Esophagus squamous epithelium (tissue), 5 donors: Measurements from ENCODE around the gene C1QL1. TPM values are rescaled to one million over a fixed set of nuclear protein-coding genes. Genes with fewer than 3 reads are reported as not detected.

ENCODE experiments used
- DNase-seq: peaks from one replicate; lab custom pipeline; 2025; lab: John Stamatoyannopoulos, UW
- H3K27ac ChIP-seq, 4 donors: fragments of 200-600 bp; sonication (generic); one replicate each; pipeline ENCODE4 v1.5.1; 2016 to 2019; ENCODE audit warnings: mild to moderate bottlenecking in 1 of 4
- H3K27me3 ChIP-seq, 4 donors: fragments of 200-600 bp; sonication (generic); 1 replicate in 3 of 4; 2 replicates in 1 of 4; pipeline versions ENCODE4 v1.5.1 to v1.6.0; 2017 to 2021; ENCODE audit warnings: antibody characterized with exemption in 1 of 4
- H3K36me3 ChIP-seq, 3 donors: fragments of 200-600 bp; sonication (generic); one replicate each; pipeline ENCODE4 v1.5.1; 2016 to 2019
- H3K4me1 ChIP-seq, 3 donors: fragments of 200-600 bp; sonication (generic); one replicate each; pipeline ENCODE4 v1.5.1; 2017 to 2019
- H3K4me3 ChIP-seq, 4 donors: fragments of 200-600 bp; sonication (generic); 1 replicate in 3 of 4; 2 replicates in 1 of 4; pipeline ENCODE4 v1.5.1; 2016 to 2019; ENCODE audit warnings: mild to moderate bottlenecking in 2 of 4, moderate library complexity in 1 of 4
- H3K9me3 ChIP-seq, 3 donors: fragments of 200-600 bp; sonication (generic); one replicate each; pipeline ENCODE4 v1.5.1; 2016 to 2019
- CTCF ChIP-seq, 6 experiments: fragments of 450-650 bp in 4 of 6; fragments of 200-600 bp in 2 of 6; sonication (generic) in 2 of 6; IDR thresholded peaks; one replicate each; pipeline ENCODE4 v1.5.1; 2016 to 2019; ENCODE audit warnings: antibody characterized with exemption in 6 of 6, mild to moderate bottlenecking in 4 of 6, moderate library complexity in 4 of 6
- POLR2A ChIP-seq, 4 donors: fragments of 450-650 bp; IDR thresholded peaks; one replicate each; pipeline ENCODE4 v1.6.1; 2017; ENCODE audit warnings: antibody characterized with exemption in 4 of 4, mild to moderate bottlenecking in 4 of 4, moderate library complexity in 3 of 4
- WGBS, 2 donors: methylation state at CpG; one replicate each; pipeline ENCODE4 v1.1.5; 2018; 5-methylcytosine and 5-hydroxymethylcytosine counted together
- intact Hi-C: fragments of 100-400 bp; cut with DNase I; formaldehyde crosslinking; loops from one replicate; pipeline ENCODE4 v1.15.0; 2022
- total RNA-seq, 4 donors: library from RNA; depleted of rRNA; stranded (reverse); fragments of >200 nt; gene quantifications; one replicate each; pipeline ENCODE4 v1.1.0, GENCODE V29; 2016
- donor health status: DM: yes; HTN: yes; CAD: no.

The C1QL1 gene
- total RNA-seq, 4 donors from 2014 or later = 0.35 to 2.3 (median 0.70) TPM; not detected in 1

DNA sequence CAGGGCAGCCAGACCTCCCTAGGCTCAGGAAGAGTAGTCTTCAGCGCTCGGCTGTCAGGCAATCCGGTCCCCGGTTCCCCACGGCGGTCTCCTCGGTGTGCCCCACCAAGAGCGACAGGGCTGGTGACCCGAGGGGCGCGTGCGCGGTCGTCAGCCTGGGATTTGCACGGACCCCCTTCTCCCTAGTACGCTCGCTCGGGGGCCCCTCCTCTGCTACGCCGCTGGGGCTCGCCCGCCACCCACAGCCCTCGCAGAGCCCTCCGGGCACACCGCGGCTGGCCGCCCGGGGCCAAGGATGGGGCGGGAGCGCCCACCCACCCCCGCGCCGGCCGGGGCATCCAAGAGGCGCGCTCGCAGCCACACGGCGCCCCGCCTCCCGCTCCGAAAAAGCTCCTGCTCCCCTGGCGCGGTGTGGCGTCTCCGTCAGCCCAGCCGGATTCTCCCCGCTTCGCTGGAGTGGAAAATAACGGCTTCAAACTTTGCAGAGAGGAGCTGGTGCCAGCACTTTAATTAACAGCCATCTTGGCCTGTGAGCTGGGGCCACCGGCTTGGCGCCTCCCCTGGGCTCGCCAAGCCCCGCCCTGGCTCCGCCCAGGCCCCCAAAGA lies 2.1 kb upstream of the C1QL1 start:
- no peak for DNase-seq
- H3K27me3 ChIP-seq = peaks cover 10 to 63% (median 19%) of the 10 kb centered on the region in 4 donors
- no peaks in the 10 kb centered on the region for H3K9me3 ChIP-seq
- WGBS, 2 donors = 4% methylated on average over 6 of the region's 55 CpGs; no CpG with 5 or more reads in 1 of the 2 donors
- H3K4me1 ChIP-seq = peaks cover 15 to 49% (median 31%) of the 10 kb centered on the region in 3 donors
- no peaks in the 10 kb centered on the region for H3K36me3 ChIP-seq
- intact Hi-C loops = no loop called here
- H3K4me3 ChIP-seq = peak overlapping the region; percentile 28 to 67 (median 40)
- H3K27ac ChIP-seq = peak overlapping the region; percentile 44 to 79 (median 60)
- TF ChIP-seq CTCF (IDR thresholded peaks at IDR 0.05) (no peak), POLR2A (IDR thresholded peaks at IDR 0.05) (no peak)

GRCh38 chr17:44969144-44969780 lies 1.2 kb upstream of the C1QL1 start:
- no peak for DNase-seq
- Histone ChIP-seq H3K9me3 (no peaks in the 10 kb centered on the region), H3K27me3 (peaks cover 10 to 70% (median 19%) of the 10 kb centered on the region in 4 donors), H3K4me3 (peak overlapping the region in 3 of 4 donors; percentile 43 to 67 (median 48)), H3K36me3 (no peaks in the 10 kb centered on the region), H3K4me1 (peaks cover 15 to 49% (median 31%) of the 10 kb centered on the region in 3 donors), H3K27ac (peak overlapping the region in 2 of 4 donors; percentile 1 to 79)
- WGBS, 2 donors = 42 to 64% methylated on average over 14 to 19 of the region's 19 CpGs
- TF ChIP-seq CTCF (IDR thresholded peaks at IDR 0.05) = no peak
- TF ChIP-seq POLR2A (IDR thresholded peaks at IDR 0.05) = no peak
- intact Hi-C loops = no loop called here

- Histone ChIP-seq H3K9me3 (no peaks in the 10 kb centered on the region), H3K4me1 (peaks cover 15 to 49% (median 31%) of the 10 kb centered on the region in 3 donors), H3K27ac (no peak overlapping the region), H3K36me3 (no peaks in the 10 kb centered on the region), H3K27me3 (peaks cover 10 to 83% (median 19%) of the 10 kb centered on the region in 4 donors), H3K4me3 (peak overlapping the region in 3 of 4 donors; percentile 43 to 67 (median 48))
- intact Hi-C loops = no loop called here
- no peak for TF ChIP-seq POLR2A (IDR thresholded peaks at IDR 0.05)
- no CpG with 5 or more reads among the region's 47 CpGs for WGBS, 2 donors
- DNase-seq = no peak
These were observed 237 bp downstream of the C1QL1 start for GRCh38 chr17:44967907-44968224.

DNA sequence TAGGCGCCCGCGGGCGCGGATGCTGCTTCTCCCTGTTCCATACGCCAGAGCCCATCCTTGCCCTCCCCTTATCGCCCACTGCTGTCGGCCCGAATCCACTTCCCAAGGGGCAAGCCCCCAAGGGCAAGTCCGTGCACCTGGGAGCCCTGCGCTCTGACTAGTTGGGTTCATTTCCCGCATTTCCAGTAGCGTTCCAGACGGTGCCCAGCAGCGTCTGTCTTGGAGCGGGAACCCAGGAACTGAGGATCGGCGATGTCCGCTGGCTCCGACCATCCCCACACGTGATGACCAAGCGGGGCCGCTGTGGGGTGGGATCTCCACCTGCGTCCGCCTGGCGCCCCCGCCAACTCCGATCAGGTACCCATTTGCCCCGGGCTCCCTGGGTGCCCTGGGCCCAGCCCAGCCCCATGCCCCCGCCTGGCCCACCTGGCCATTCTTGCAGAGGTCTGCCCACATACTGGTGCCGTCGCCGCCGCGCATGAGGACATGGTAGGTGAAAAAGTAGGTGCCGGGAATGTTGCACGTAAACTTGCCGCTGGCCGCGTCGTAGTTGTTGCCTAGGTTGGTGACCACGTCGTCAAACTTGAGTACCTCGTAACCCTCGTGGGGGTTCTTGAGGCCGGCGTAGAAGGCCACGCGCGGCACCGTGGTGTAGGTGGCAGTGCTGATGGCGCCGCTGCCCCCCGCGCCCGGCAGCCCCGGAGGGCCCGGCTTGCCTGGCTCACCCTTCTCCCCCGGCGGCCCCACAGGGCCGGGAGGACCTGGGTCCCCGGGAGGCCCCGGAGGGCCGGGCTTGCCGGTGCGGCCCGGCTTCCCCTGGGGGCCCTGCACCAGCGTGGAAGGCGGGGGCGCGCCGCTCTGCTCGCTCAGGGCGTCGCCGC lies 837 bp downstream of the C1QL1 start:
- H3K4me3 ChIP-seq = peak overlapping the region in 3 of 4 donors; percentile 43 to 67 (median 48)
- H3K27ac ChIP-seq = no peak overlapping the region
- H3K27me3 ChIP-seq = peaks cover 10 to 89% (median 19%) of the 10 kb centered on the region in 4 donors
- 3% methylated on average over 12 of the region's 76 CpGs; no CpG with 5 or more reads in 1 of the 2 donors for WGBS, 2 donors
- H3K9me3 ChIP-seq = no peaks in the 10 kb centered on the region
- DNase-seq = no peak
- H3K4me1 ChIP-seq = peaks cover 15 to 49% (median 31%) of the 10 kb centered on the region in 3 donors
- intact Hi-C loops = no loop called here
- TF ChIP-seq POLR2A (IDR thresholded peaks at IDR 0.05) (no peak), CTCF (IDR thresholded peaks at IDR 0.05) (no peak)
- no peaks in the 10 kb centered on the region for H3K36me3 ChIP-seq

DNA sequence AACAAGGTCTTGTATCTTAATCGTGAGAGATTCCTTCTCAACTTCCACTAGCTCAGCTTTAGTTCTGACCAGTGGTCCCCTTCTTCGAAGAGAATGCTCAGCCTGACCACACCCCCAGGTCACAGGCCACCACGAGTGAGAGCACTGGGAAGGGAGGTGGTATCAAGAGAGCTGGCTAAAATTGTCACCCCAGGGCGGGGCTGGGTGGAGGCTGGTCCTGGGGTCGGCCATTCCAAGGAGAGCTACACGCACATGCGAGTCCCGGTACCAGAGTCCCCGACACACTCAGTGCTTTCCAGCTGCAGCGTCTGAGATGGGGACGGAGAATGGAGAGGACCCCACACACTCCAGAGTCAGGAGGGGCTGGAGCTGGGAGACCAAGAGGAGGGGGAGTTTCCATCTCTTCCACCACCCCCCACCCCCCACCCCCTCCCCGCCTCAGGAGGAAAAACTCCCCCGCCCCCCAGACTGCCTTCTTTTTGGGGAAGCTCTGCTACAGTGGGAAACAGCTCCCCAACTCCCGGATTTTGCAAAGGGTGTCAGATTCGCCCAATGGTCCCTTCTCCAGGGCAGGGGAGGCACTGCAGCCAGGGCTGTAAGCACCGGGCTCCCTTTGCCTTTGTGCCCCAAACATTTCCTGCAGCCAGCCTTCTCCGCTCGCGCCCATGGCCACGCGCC lies 1.6 kb downstream of the C1QL1 start:
- H3K27ac ChIP-seq = no peak overlapping the region
- peaks cover 10 to 94% (median 19%) of the 10 kb centered on the region in 4 donors for H3K27me3 ChIP-seq
- H3K4me1 ChIP-seq = peaks cover 15 to 49% (median 24%) of the 10 kb centered on the region in 3 donors
- no peaks in the 10 kb centered on the region for H3K36me3 ChIP-seq
- H3K9me3 ChIP-seq = no peaks in the 10 kb centered on the region
- no peak for DNase-seq
- peak overlapping the region in 1 of 4 donors; percentile 67 for H3K4me3 ChIP-seq
- intact Hi-C loops = no loop called here
- 0 to 21% methylated on average over 5 to 12 of the region's 21 CpGs for WGBS, 2 donors
- TF ChIP-seq POLR2A (IDR thresholded peaks at IDR 0.05) (no peak), CTCF (IDR thresholded peaks at IDR 0.05) (no peak)
